HUES64 (cell line): ENCODE data around the gene DOK3.
"Not testable (repeated sequence)": the region's sequence is repeated elsewhere in the genome, so short reads cannot be mapped to it uniquely, and the experiment has no call there.

Experiments
- H3K27ac ChIP-seq: 2 replicates; pipeline ENCODE4 v1.7.0; 2013; ENCODE audit warnings: low read depth, low read length, inconsistent platforms
- H3K27me3 ChIP-seq: 2 replicates; pipeline ENCODE4 v1.6.1; 2013; ENCODE audit warnings: mild to moderate bottlenecking, low read length; ENCODE audit not compliant: insufficient read depth
- H3K36me3 ChIP-seq: 2 replicates; pipeline ENCODE4 v1.6.1; 2013; ENCODE audit warnings: mild to moderate bottlenecking, low read length; ENCODE audit not compliant: insufficient read depth
- H3K4me1 ChIP-seq: 2 replicates; pipeline ENCODE4 v1.6.1; 2013; ENCODE audit warnings: mild to moderate bottlenecking, low read length, moderate library complexity; ENCODE audit not compliant: insufficient read depth
- H3K4me3 ChIP-seq: 2 replicates; pipeline ENCODE4 v1.5.1; 2013; ENCODE audit warnings: mild to moderate bottlenecking, low read length, moderate library complexity
- H3K9ac ChIP-seq: 2 replicates; pipeline ENCODE4 v1.6.1; 2013; ENCODE audit warnings: mild to moderate bottlenecking, low read depth, low read length
- H3K9me3 ChIP-seq: 2 replicates; pipeline ENCODE4 v1.6.1; 2013; ENCODE audit warnings: low read depth, low read length; ENCODE audit not compliant: insufficient read depth
- WGBS: fragments of 150-250, 120-280 bp; methylation state at CpG from one replicate; pipeline ENCODE4 v1.1.7; 2013; ENCODE audit warnings: missing lambda C conversion rate; 5-methylcytosine and 5-hydroxymethylcytosine counted together

Gene DOK3

GRCh38 chr5:177487975-177488374 is 21.7 kb downstream of the DOK3 start:
- no peaks in the 10 kb centered on the region for H3K27me3 ChIP-seq
- 0 out of 2 replicates have a peak, but pooled peaks cover 4% of the 10 kb centered on the region for H3K4me1 ChIP-seq
- no peaks in the 10 kb centered on the region for H3K9me3 ChIP-seq
- H3K4me3 ChIP-seq, result no peak overlapping the region
- H3K27ac ChIP-seq, result no peak overlapping the region
- H3K9ac ChIP-seq, result no peak overlapping the region
- WGBS, result 94% methylated on average over 15 of the region's 15 CpGs
- H3K36me3 ChIP-seq, result peaks cover 88% of the 10 kb centered on the region

DNA sequence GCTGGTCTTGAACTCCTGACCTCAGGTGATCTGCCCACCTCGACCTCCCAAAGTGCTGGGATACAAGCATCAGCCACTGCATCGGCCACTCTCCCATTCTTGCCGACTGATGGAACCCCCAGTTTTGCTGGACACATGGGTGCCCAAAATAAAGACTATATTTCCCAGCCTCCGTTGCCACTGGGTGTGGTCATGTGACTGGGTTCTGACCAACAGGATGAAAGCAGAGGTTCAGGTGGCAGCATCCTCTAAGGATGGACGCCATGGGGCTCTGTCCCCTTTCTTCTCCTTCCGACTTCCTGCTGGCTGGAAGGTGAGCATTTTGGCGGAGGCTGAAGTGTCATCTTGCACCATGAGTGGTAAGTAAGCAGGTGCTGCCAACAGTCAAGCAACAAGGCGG is 22.5 kb downstream of the DOK3 start:
- no peak overlapping the region for H3K4me3 ChIP-seq
- H3K9ac ChIP-seq, result no peak overlapping the region
- 93% methylated on average over 8 of the region's 8 CpGs for WGBS
- no peaks in the 10 kb centered on the region for H3K27me3 ChIP-seq
- peaks cover 86% of the 10 kb centered on the region for H3K36me3 ChIP-seq
- 0 out of 2 replicates have a peak, but pooled peaks cover 4% of the 10 kb centered on the region for H3K4me1 ChIP-seq
- H3K9me3 ChIP-seq, result no peaks in the 10 kb centered on the region
- no peak overlapping the region for H3K27ac ChIP-seq

DNA sequence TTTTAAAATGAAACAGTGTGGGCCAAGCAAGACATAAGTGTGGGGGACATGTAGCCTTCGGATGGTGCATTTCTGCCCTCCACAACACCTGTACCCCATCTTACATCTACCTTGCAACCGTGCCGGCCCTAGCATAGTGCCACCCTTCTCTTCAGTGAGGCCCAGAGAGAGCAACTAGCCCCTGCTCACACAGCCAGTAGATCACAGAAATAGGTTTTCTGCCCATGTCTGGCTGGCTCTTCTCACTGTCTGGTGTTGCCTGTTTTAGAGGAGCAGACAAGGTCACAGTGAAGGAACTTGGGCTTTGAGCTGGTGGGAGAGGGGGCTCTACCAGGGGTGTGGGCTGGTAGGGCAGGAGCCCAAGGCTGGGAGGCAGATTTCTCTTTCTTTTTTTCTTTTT is 23.4 kb downstream of the DOK3 start:
- no peaks in the 10 kb centered on the region for H3K9me3 ChIP-seq
- no peaks in the 10 kb centered on the region for H3K27me3 ChIP-seq
- no peak overlapping the region for H3K9ac ChIP-seq
- WGBS, result 94% methylated on average over 3 of the region's 3 CpGs
- 0 out of 2 replicates have a peak, but pooled peaks cover 4% of the 10 kb centered on the region for H3K4me1 ChIP-seq
- peaks cover 94% of the 10 kb centered on the region for H3K36me3 ChIP-seq
- no peak overlapping the region for H3K27ac ChIP-seq
- no peak overlapping the region for H3K4me3 ChIP-seq

GRCh38 chr5:177485753-177486152 is 23.9 kb downstream of the DOK3 start:
- not testable (repeated sequence) for H3K27me3 ChIP-seq, H3K9me3 ChIP-seq, H3K4me1 ChIP-seq, H3K4me3 ChIP-seq, H3K9ac ChIP-seq, H3K27ac ChIP-seq
- WGBS, result 96% methylated on average over 3 of the region's 3 CpGs
- H3K36me3 ChIP-seq, result peaks cover 89% of the 10 kb centered on the region

DNA sequence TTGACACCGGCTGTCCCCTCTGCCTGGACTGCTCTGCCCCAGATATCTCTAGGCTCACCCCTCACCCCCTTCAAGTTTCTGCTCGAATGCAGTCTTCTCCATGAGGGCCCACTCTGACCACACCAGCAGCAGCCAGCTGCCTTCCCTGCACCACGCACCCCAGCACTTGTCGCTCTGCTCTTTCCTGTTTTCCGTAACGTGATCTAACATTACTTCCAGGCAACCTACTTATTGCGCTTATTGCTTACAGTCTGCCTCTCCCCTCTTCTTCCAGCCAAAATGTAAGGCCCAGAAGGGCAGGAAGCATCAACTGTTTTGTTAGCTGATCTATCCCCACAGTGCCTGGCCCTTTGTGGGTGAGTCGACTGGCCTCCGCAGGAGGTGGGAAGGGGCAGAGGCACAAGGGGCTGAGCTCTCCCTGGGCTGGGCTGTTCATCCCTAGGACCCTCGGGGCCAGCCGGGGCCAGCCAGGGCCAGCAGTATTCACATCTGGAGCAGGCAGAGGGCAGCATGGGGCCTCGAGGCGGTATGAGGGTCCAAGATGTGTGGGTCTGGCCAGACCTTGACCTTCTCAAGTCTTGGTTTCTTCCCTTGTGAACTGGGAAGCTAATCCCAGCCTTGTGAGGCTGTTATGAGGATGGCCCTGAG is 24.6 kb downstream of the DOK3 start:
- WGBS, result 82% methylated on average over 13 of the region's 13 CpGs
- no peaks in the 10 kb centered on the region for H3K9me3 ChIP-seq
- no peaks in the 10 kb centered on the region for H3K27me3 ChIP-seq
- H3K9ac ChIP-seq, result no peak overlapping the region
- H3K4me1 ChIP-seq, result no peaks in the 10 kb centered on the region
- H3K27ac ChIP-seq, result no peak overlapping the region
- peaks cover 82% of the 10 kb centered on the region for H3K36me3 ChIP-seq
- H3K4me3 ChIP-seq, result no peak overlapping the region

DNA sequence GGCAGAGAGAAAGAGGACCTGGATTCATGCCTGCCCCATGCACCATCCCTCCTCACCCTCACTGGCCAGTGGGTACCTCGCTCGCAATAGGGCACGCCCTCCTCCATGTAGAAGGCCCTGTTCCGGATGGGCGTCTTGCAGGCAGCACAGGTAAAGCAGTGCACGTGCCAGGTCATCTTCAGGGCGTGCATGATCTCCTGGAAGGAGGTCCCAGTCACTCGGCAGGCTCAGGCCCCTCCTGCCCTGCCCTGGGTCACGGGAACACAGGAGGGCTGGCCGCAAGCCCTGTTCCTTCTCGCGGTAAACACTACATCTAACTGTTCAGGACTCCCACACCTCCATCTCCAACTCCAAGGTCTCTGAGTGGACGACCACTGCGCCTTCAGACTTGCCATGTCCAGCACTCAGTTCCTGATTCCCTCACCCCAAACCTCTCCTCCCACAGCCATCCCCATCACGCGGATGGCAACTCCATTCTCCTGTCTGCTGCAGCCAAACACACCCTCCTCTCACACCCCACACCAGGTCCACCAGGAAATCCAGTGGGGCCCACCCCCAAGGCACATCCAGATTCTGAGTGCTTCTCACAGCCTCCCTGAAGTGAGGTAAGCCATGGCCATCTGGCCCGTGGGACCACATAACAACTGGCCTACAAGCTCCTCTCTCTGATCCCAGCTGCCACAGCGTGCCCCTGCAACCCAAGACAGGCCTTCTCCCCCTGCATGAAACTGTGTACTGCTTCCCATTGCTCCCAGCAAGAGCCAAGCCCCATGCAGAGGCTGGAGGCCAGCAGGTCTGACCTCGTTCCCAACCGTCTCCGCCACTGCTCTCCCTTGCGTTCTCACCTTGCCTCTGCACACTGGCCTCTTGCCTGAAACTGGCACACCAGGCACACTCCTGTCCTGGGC is 25.4 kb downstream of the DOK3 start:
- 95% methylated on average over 22 of the region's 22 CpGs for WGBS
- no peak overlapping the region for H3K4me3 ChIP-seq
- H3K36me3 ChIP-seq, result peaks cover 74% of the 10 kb centered on the region
- H3K27me3 ChIP-seq, result no peaks in the 10 kb centered on the region
- no peak overlapping the region for H3K27ac ChIP-seq
- no peak overlapping the region for H3K9ac ChIP-seq
- no peaks in the 10 kb centered on the region for H3K4me1 ChIP-seq
- H3K9me3 ChIP-seq, result no peaks in the 10 kb centered on the region

- Histone ChIP-seq H3K4me3 (no peak overlapping the region), H3K27me3 (no peaks in the 10 kb centered on the region), H3K27ac (no peak overlapping the region), H3K4me1 (no peaks in the 10 kb centered on the region), H3K36me3 (peaks cover 64% of the 10 kb centered on the region), H3K9ac (no peak overlapping the region), H3K9me3 (no peaks in the 10 kb centered on the region)
- 96% methylated on average over 9 of the region's 9 CpGs for WGBS
These were observed 26.6 kb downstream of the DOK3 start for GRCh38 chr5:177483042-177483441.

- H3K27ac ChIP-seq, result no peak overlapping the region
- no peaks in the 10 kb centered on the region for H3K27me3 ChIP-seq
- no peak overlapping the region for H3K9ac ChIP-seq
- no peaks in the 10 kb centered on the region for H3K4me1 ChIP-seq
- H3K4me3 ChIP-seq, result no peak overlapping the region
- WGBS, result 96% methylated on average over 10 of the region's 10 CpGs
- peaks cover 57% of the 10 kb centered on the region for H3K36me3 ChIP-seq
- H3K9me3 ChIP-seq, result no peaks in the 10 kb centered on the region
These were observed 27.2 kb downstream of the DOK3 start for GRCh38 chr5:177482359-177482795.

- Histone ChIP-seq H3K27ac (no peak overlapping the region; the same call in 1 of the 2 replicates), H3K4me3 (no peak overlapping the region), H3K4me1 (0 out of 2 replicates have a peak, but pooled peaks cover 7% of the 10 kb centered on the region), H3K9me3 (no peaks in the 10 kb centered on the region), H3K9ac (no peak overlapping the region), H3K36me3 (peaks cover 33% of the 10 kb centered on the region), H3K27me3 (no peaks in the 10 kb centered on the region)
- 95% methylated on average over 14 of the region's 14 CpGs for WGBS
These were observed 29.9 kb downstream of the DOK3 start for GRCh38 chr5:177479774-177480173.

GRCh38 chr5:177478711-177479646 is 30.6 kb downstream of the DOK3 start:
- no peaks in the 10 kb centered on the region for H3K9me3 ChIP-seq
- 85% methylated on average over 18 of the region's 18 CpGs for WGBS
- no peak overlapping the region for H3K27ac ChIP-seq
- H3K36me3 ChIP-seq, result peaks cover 25% of the 10 kb centered on the region
- H3K4me1 ChIP-seq, result peaks cover 12% of the 10 kb centered on the region; the same call in 1 of the 2 replicates
- H3K4me3 ChIP-seq, result no peak overlapping the region
- H3K27me3 ChIP-seq, result no peaks in the 10 kb centered on the region
- no peak overlapping the region for H3K9ac ChIP-seq
